Measurements from ENCODE around the gene POLR3E. TPM values are rescaled to one million over a fixed set of nuclear protein-coding genes. Genes with fewer than 3 reads are reported as not detected.
A peak's percentile ranks its signal among the peaks of the same experiment; 100 is the strongest.

Gene POLR3E
- total RNA-seq, 3 donors from 2014 or later, result 59.0 to 72.4 (median 64.0) TPM

DNA sequence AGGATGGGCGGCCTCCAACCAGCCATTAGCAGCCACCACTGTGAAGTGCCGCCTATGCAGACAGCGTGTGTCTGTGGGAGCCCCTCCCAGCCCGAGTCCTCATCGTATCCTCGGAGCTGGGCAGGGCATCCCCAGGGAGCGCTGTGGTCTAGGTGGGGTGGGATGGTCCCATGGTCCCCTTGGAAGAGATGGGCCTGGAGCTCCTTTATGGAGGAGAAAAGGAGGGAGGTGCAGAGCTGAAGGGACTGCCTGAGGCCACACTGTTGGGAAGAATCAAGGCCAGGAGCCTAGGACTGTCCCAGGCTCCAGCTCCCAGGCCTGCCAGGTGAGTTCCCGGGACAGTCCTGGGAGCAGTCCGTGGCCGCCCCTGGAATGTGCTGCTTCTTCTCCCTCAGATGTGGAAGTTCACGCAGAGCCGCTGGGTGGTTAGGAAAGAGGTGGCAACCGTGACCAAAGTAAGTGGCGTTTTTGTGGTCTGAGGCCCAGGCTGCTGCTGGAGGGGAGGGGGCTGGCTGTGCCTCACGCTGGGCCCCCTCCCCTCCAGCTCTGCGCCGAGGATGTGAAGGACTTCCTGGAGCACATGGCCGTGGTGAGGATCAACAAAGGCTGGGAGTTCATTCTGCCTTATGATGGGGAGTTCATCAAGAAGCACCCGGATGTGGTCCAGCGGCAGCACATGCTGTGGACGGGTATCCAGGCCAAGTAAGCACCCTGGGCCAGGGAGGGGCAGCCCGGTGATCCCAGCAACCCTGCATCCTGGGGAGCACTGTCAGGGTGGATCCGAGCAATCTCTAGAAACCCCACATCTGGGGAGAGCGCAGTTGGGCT lies 27.0 kb downstream of the POLR3E start:
- Histone ChIP-seq H3K36me3 (no peaks in the 10 kb centered on the region), H3K27ac (peak overlapping the region in 1 of 2 donors; percentile 34), H3K9me3 (no peaks in the 10 kb centered on the region), H3K4me3 (no peak overlapping the region), H3K4me1 (no peaks in the 10 kb centered on the region), H3K27me3 (no peaks in the 10 kb centered on the region)
- DNase-seq (ENCODE audit: low spot score in 2 of 2), result no peak
- intact Hi-C loops (cut with DNase I; ENCODE audit: low total_unique reads), result no loop called here
- TF ChIP-seq POLR2AphosphoS5 (IDR thresholded peaks at IDR 0.05) (no peak), POLR2A (IDR thresholded peaks at IDR 0.05) (no peak)
- TF ChIP-seq, protein P1, sequence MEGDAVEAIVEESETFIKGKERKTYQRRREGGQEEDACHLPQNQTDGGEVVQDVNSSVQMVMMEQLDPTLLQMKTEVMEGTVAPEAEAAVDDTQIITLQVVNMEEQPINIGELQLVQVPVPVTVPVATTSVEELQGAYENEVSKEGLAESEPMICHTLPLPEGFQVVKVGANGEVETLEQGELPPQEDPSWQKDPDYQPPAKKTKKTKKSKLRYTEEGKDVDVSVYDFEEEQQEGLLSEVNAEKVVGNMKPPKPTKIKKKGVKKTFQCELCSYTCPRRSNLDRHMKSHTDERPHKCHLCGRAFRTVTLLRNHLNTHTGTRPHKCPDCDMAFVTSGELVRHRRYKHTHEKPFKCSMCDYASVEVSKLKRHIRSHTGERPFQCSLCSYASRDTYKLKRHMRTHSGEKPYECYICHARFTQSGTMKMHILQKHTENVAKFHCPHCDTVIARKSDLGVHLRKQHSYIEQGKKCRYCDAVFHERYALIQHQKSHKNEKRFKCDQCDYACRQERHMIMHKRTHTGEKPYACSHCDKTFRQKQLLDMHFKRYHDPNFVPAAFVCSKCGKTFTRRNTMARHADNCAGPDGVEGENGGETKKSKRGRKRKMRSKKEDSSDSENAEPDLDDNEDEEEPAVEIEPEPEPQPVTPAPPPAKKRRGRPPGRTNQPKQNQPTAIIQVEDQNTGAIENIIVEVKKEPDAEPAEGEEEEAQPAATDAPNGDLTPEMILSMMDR (IDR thresholded peaks at IDR 0.05), result no peak

DNA sequence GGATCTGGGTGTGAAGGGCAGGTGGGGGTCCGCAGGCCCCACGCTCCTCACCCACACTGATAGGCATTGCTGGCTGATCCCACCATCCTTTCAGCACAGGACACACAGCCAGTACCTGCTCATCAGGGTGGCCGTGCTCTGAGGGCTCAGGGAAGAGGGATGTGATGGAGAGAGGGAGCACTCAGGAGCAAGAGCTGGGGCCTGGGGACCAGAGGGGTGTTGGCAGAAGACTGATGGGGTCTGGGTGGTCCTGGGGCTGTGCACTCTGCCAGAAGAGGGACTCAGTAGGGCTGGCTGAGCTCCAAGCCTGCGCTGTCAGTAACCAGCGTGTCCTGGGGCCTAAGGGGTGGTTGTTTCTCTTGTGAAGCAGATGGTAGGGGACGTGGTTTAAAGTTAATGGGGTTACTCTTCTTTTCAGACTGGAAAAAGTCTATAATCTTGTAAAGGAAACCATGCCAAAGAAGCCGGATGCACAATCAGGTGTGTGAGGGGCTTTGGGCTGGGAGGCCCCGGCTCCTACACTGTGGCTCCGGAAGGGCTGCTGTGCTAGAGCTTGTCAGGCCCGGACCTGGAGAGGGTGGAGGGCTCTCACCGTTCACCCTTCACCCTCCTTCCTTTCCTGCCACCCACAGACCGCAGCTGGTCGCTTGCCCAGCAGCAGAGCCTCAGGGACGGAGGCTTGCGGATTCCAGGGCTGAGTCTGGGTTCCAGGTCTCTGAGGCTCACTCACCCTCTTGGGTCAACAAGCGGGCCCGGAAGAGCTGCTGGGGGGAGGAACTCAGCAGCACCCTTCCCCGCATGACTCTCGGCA lies 27.8 kb downstream of the POLR3E start:
- intact Hi-C loops (cut with DNase I; ENCODE audit: low total_unique reads), result no loop called here
- no peak for DNase-seq (ENCODE audit: low spot score in 2 of 2)
- Histone ChIP-seq H3K27me3 (no peaks in the 10 kb centered on the region), H3K36me3 (no peaks in the 10 kb centered on the region), H3K4me1 (no peaks in the 10 kb centered on the region), H3K4me3 (no peak overlapping the region), H3K27ac (peak overlapping the region in 1 of 2 donors; percentile 34), H3K9me3 (no peaks in the 10 kb centered on the region)
- TF ChIP-seq POLR2A (IDR thresholded peaks at IDR 0.05) (no peak), POLR2AphosphoS5 (IDR thresholded peaks at IDR 0.05) (no peak)
- TF ChIP-seq, protein P1 (IDR thresholded peaks at IDR 0.05), result no peak

DNA sequence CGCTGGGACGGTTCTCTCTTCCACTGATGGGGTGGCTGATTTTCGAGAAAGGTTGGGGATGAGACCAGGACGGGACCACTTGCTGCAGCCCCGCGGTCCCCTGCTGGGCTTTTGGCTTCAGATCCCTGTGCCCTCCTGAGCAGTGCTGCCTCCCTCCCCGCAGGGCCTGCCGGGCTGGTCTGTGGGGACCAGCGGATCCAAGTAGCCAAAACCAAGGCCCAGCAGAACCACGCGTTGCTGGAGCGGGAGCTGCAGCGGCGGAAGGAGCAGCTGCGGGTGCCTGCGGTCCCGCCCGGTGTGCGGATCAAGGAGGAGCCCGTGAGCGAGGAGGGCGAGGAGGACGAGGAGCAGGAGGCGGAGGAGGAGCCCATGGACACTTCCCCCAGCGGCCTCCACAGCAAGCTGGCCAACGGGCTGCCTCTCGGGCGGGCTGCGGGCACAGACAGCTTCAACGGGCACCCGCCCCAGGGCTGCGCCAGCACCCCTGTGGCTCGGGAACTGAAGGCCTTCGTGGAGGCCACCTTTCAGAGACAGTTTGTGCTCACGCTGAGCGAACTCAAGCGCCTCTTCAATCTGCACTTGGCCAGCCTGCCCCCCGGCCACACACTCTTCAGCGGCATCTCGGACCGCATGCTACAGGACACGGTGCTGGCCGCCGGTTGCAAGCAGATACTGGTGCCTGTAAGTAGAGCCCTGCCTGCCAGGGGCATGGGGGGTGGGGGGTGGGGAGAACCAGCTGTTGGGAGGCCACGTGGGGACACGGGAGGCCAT lies 28.6 kb downstream of the POLR3E start:
- intact Hi-C loops (cut with DNase I; ENCODE audit: low total_unique reads), result no loop called here
- DNase-seq (ENCODE audit: low spot score in 2 of 2), result no peak
- Histone ChIP-seq H3K4me1 (no peaks in the 10 kb centered on the region), H3K27me3 (no peaks in the 10 kb centered on the region), H3K4me3 (no peak overlapping the region), H3K27ac (no peak overlapping the region), H3K36me3 (no peaks in the 10 kb centered on the region), H3K9me3 (no peaks in the 10 kb centered on the region)
- TF ChIP-seq POLR2A (IDR thresholded peaks at IDR 0.05) (no peak), POLR2AphosphoS5 (IDR thresholded peaks at IDR 0.05) (no peak)
- TF ChIP-seq, protein P1 (IDR thresholded peaks at IDR 0.05), result no peak

DNA sequence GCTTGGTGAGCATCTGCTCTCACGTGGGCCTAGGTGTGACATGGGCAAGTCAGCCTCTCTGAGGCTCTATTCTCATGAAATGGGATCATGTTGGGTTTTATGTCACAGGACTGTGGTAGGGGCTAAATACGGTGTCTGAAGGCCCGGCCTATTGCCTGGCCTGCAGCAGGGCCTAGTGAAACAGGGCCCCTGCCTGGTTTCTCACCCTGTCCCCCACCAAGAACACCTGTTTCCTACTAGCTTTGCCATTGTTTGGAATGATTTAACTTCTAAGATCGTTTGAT lies 29.1 kb downstream of the POLR3E start:
- H3K27me3 ChIP-seq, result no peaks in the 10 kb centered on the region
- H3K9me3 ChIP-seq, result no peaks in the 10 kb centered on the region
- TF ChIP-seq, protein P1 (IDR thresholded peaks at IDR 0.05), result no peak
- no peak for TF ChIP-seq POLR2A (IDR thresholded peaks at IDR 0.05)
- TF ChIP-seq POLR2AphosphoS5 (IDR thresholded peaks at IDR 0.05), result no peak
- no peak overlapping the region for H3K4me3 ChIP-seq
- intact Hi-C loops (cut with DNase I; ENCODE audit: low total_unique reads), result no loop called here
- no peaks in the 10 kb centered on the region for H3K36me3 ChIP-seq
- no peak overlapping the region for H3K27ac ChIP-seq
- DNase-seq (ENCODE audit: low spot score in 2 of 2), result no peak
- no peaks in the 10 kb centered on the region for H3K4me1 ChIP-seq

Measured in breast epithelium (tissue), 4 donors.